ENCODE results near the gene GPR162.

The GPR162 gene

DNA sequence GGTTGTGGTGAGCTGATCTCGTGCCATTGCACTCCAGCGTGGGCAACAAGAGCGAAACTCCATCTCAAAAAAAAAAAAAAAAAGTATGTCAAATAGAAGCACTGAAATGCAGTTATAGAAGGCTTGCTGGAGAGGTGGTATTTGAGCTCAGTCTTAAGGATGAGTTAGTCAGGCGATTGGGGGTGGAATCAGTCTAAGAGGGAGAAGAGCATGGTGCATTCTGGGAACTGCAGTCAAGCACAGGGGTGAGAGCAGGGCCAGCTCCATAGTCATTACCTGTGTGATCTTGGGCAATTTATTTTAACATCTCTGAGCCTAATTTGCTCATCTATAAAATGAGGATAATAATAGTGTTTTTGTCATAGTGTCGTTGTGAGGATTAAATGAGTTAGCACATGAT, 13.3 kb downstream of the GPR162 start:
- no peak for DNase-seq
- Mint-ChIP-seq H3K27ac (peak overlapping the region in 1 of 2 donors; percentile 8), H3K4me1 (peaks cover 14% of the 10 kb centered on the region), H3K9me3 (no peaks in the 10 kb centered on the region), H3K27me3 (peaks cover 22% of the 10 kb centered on the region), H3K4me3 (no peak overlapping the region)
- no peak for ATAC-seq

DNA sequence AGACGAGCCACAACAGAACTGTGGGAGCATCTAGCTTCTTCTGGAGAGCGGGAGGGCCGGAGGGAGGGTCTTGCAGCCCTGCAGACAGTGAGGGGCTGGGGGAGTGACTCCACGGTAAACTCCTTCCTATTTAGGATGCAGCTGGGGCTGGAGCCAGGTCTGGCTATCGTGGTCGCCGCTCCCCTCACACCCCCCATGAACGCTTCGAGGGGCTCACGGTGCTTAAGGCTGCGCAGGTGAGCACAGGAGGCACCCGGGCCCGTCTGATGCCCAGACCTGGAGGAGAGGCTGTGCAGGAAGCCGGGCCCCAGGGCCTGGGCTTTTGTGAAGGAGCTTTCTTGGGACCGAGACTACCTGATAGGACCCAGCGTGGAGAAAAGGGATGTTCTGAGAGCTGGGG, 15.2 kb downstream of the GPR162 start:
- peaks cover 14% of the 10 kb centered on the region for H3K4me1 Mint-ChIP-seq
- no peak overlapping the region for H3K27ac Mint-ChIP-seq
- no peak for DNase-seq
- peaks cover 2% of the 10 kb centered on the region for H3K27me3 Mint-ChIP-seq
- ATAC-seq, result no peak
- no peaks in the 10 kb centered on the region for H3K9me3 Mint-ChIP-seq
- H3K4me3 Mint-ChIP-seq, result no peak overlapping the region

DNA sequence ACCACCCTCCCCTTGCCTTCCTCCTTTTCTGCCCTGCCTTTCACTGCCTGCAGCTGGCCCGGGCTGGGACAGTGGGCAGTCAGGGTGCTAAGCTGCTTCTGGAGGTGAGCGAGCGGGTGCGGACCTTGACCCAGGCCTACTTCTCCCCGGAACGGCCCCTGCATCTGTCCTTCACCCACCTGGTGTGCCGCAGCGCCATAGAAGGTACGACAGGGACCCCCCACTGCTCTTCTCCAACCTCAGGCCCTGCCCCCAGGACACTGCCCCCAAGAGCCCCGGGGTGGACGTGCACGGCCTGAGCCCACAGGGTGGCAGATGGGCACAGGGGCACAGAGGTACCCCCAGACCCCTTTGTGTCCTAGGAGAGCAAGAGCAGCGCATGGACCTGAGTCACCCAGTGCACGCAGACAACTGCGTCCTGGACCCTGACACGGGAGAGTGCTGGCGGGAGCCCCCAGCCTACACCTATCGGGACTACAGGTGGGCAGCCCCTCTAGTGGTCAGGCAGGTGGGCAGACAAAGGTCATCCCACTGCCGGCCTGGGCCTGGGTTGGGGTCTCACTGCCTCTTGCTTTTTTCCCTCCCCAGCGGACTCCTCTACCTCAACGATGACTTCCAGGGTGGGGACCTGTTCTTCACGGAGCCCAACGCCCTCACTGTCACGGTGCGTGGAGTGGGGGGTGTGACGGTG, 15.9 kb downstream of the GPR162 start:
- H3K4me1 Mint-ChIP-seq, result peaks cover 14% of the 10 kb centered on the region
- no peak for ATAC-seq
- H3K4me3 Mint-ChIP-seq, result no peak overlapping the region

DNA sequence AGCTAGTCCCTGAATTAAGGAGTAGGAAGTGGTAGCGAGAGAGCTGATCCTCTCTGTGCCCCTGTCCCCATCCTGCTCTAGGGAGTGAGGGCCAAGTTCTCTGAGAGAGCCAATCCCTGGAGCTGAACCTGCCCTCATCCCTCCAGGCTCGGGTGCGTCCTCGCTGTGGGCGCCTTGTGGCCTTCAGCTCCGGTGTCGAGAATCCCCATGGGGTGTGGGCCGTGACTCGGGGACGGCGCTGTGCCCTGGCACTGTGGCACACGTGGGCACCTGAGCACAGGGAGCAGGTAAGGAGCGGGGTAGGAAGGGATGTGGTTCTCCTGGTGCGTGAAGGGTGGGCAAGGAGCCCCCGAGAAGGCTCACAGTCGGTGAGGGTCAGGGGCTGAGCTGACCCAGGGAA, 17.2 kb downstream of the GPR162 start:
- ATAC-seq, result no peak
- Mint-ChIP-seq H3K9me3 (no peaks in the 10 kb centered on the region), H3K27ac (peak overlapping the region in 1 of 2 donors; percentile 92), H3K4me3 (no peak overlapping the region), H3K4me1 (peaks cover 14% of the 10 kb centered on the region), H3K27me3 (no peaks in the 10 kb centered on the region)
- no peak for DNase-seq

More for the DNA sequence above, 15.9 kb downstream of the GPR162 start:
- no peak overlapping the region for H3K27ac Mint-ChIP-seq
- H3K9me3 Mint-ChIP-seq, result no peaks in the 10 kb centered on the region
- no peaks in the 10 kb centered on the region for H3K27me3 Mint-ChIP-seq
- no peak for DNase-seq

DNA sequence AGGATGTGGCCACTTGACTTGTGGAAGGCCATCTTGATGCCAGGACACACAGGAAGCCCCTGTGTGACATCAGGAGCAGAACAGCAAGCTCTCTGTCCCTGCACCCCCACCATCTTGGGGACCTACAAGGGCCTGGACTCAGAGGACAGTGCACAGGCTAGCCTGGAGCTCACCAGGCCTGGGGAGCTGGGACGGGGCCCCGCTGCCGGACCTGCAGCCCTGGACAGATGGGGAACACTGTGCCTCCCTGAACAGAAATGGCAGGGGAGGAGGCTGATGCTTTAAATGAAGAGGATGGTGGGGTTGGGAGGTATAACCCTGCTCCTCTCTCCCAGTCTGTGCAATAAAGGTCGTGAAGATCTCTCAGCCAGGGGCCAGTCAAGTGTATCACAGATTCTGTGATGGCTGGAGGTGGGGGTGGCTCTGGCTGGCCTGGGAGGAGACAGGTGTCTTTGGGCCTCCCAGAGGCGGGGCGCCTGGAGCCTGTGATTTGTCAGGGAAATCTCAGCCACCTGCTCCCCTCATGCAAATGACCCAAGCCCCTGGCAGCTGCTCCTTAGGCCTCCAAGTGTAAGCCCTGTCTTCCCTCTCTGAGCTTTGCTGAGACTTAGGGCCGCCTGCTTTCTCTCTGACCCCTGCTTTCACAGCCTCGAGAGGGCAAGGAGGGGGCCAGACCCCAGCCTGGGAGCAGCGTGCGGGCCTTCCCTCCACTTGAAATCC, 18.0 kb downstream of the GPR162 start:
- H3K9me3 Mint-ChIP-seq, result no peaks in the 10 kb centered on the region
- no peak overlapping the region for H3K4me3 Mint-ChIP-seq
- no peak overlapping the region for H3K27ac Mint-ChIP-seq
- ATAC-seq (no peak), DNase-seq (no peak)
- H3K27me3 Mint-ChIP-seq, result no peaks in the 10 kb centered on the region
- H3K4me1 Mint-ChIP-seq, result peaks cover 9% of the 10 kb centered on the region

DNA sequence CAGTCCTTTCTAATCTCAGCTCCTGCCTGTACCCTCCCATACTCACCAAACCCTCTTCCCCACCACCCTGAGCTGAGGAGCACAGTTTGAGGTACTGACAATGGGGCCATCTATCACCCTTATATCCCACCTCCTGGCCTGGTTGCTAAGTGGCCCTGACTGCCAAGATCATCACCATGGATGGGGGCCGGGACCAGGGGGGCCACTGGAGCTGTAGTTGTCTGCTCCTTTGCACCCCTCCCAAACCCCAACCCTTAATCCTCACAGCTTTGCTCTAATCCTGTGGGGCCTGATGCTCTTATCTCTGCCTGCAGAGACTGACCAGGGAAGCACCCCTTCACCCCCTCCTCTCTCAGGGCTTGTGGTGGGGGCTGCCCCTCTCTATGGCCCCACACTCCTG, 18.7 kb downstream of the GPR162 start:
- Mint-ChIP-seq H3K4me3 (no peak overlapping the region), H3K27me3 (no peaks in the 10 kb centered on the region), H3K9me3 (no peaks in the 10 kb centered on the region), H3K4me1 (peaks cover 9% of the 10 kb centered on the region), H3K27ac (peak overlapping the region in 1 of 2 donors; percentile 89)
- DNase-seq (no peak), ATAC-seq (no peak)

DNA sequence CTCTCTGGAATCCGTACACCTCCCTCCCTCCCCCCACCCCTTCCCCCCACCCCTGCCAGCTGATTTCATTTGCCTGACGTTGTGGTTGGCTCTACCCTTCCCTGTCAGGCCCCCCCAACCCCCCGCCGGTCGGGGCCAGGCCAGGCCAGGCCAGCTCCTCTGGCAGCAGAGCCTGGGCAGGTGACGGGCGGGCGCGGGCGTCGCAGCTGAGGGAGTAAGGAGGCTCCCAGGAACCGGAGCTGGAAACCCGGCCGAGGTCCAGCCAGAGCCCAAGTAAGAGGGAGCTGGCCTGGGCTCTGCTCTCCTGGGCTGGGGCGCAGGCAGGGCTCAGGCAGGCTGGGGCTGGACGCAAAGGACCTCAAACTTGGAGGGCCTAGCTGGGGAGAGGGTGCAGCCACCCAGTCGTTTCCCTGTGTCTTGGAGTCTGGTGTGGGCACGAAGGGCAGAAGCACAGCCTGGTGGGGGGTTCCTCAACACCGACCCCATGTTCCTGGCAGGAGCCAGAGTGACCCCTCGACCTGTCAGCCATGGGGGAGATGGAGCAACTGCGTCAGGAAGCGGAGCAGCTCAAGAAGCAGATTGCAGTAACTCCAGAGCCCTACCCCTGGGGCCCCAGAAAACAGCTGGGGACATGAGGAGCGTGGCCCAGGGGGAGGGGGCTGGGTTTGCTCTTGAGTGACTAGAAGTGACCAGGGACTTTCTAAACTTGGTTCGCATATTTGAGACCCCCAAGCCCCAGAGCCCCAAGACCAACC, 19.3 kb downstream of the GPR162 start, which contains the start of gene GNB3:
TSS of gene GNB3 (plus strand) at position 165 of the 755 bp plus-strand sequence. CDS start at position 528, 363 bp downstream.
- H3K9me3 Mint-ChIP-seq, result no peaks in the 10 kb centered on the region
- H3K4me1 Mint-ChIP-seq, result peaks cover 3% of the 10 kb centered on the region
- no peaks in the 10 kb centered on the region for H3K27me3 Mint-ChIP-seq
- H3K27ac Mint-ChIP-seq, result peak within 1 kb of the TSS in 1 of 2 donors; percentile 89
- ATAC-seq (no peak), DNase-seq (no peak)
- H3K4me3 Mint-ChIP-seq, result no peak within 1 kb of the TSS

DNA sequence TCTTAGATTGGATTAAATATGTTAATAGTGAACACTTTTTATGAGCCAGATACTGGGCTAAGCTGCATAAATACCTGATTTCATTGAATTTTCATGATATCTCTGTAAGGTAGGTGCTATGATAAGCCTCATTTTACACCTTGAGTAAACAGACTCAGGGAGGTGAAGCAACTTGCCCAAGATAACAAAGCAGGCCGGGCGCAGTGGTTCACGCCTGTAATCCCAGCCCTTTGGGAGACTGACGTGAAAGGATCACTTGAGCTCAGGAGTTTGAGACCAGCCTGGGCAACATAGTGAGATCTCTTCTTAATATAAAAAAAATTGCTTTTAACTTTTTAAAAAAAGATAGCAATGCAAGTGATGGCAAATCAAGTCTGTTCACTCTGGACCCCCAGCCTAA, 20.5 kb downstream of the GPR162 start:
- no peaks in the 10 kb centered on the region for H3K4me1 Mint-ChIP-seq
- no peak overlapping the region for H3K27ac Mint-ChIP-seq
- no peak for ATAC-seq
- no peaks in the 10 kb centered on the region for H3K9me3 Mint-ChIP-seq
- H3K4me3 Mint-ChIP-seq, result no peak overlapping the region
- no peak for DNase-seq
- no peaks in the 10 kb centered on the region for H3K27me3 Mint-ChIP-seq

DNA sequence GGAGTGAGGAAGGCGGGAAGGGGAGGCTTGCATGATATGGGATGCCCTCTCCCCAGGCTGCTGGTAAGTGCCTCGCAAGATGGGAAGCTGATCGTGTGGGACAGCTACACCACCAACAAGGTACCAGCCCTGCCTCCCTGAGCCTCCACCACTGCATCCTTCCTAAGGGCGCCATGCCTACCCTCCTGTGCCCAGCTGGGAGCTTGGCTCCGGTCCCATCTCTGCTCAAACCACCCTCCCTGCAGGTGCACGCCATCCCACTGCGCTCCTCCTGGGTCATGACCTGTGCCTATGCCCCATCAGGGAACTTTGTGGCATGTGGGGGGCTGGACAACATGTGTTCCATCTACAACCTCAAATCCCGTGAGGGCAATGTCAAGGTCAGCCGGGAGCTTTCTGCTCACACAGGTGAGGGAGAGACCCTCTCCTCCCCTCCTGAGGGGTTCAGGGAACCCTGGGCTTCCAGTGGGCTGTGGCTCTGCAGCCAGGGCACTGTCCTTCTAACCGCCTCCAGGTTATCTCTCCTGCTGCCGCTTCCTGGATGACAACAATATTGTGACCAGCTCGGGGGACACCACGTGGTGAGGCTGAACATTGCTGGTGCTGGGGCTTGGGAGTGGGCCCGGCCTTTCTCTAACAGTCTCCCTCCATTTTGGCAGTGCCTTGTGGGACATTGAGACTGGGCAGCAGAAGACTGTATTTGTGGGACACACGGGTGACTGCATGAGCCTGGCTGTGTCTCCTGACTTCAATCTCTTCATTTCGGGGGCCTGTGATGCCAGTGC, 21.7 kb downstream of the GPR162 start:
- ATAC-seq (peak; percentile 33), DNase-seq (no peak)
- Mint-ChIP-seq H3K4me3 (no peak overlapping the region), H3K27me3 (no peaks in the 10 kb centered on the region), H3K9me3 (no peaks in the 10 kb centered on the region), H3K27ac (no peak overlapping the region), H3K4me1 (no peaks in the 10 kb centered on the region)

DNA sequence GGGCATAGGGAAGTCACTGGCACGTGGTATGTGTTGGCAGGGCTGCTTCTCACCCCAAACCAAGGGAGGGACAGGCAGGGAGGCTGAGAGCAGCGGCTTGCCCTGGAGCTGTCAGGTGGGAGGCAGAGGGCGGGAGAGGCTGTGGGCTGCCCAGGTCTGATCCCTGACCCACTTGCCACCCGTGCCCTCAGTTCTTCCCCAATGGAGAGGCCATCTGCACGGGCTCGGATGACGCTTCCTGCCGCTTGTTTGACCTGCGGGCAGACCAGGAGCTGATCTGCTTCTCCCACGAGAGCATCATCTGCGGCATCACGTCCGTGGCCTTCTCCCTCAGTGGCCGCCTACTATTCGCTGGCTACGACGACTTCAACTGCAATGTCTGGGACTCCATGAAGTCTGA, 23.8 kb downstream of the GPR162 start:
- Mint-ChIP-seq H3K27ac (no peak overlapping the region), H3K4me1 (peaks cover 16% of the 10 kb centered on the region), H3K9me3 (no peaks in the 10 kb centered on the region), H3K27me3 (no peaks in the 10 kb centered on the region), H3K4me3 (no peak overlapping the region)
- DNase-seq, result no peak
- no peak for ATAC-seq

DNA sequence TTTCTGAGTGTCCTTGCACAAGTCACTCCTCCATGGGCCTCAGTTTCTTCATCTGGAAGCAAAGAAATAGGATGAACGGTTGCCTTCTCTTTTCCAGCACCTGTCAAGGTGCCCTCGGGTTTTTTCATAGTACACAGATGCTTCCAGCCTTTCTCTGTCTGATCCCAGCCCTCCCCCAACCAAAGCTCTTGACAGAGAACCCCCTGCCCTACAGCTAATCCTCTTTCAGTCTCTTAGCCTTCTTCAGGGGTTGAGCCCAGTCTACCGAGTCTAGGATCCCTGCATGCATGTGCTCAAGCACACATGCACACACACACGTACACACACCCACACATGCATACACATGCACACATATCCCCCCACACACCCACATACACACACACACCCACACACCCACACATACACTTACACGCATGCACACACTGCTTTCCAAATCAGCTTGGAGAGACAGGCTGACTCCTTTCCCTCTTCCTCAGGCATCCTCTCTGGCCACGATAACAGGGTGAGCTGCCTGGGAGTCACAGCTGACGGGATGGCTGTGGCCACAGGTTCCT, 24.8 kb downstream of the GPR162 start:
- Mint-ChIP-seq H3K4me1 (peaks cover 18% of the 10 kb centered on the region), H3K4me3 (no peak overlapping the region), H3K27me3 (no peaks in the 10 kb centered on the region), H3K9me3 (no peaks in the 10 kb centered on the region), H3K27ac (no peak overlapping the region)
- ATAC-seq, result no peak
- no peak for DNase-seq

DNA sequence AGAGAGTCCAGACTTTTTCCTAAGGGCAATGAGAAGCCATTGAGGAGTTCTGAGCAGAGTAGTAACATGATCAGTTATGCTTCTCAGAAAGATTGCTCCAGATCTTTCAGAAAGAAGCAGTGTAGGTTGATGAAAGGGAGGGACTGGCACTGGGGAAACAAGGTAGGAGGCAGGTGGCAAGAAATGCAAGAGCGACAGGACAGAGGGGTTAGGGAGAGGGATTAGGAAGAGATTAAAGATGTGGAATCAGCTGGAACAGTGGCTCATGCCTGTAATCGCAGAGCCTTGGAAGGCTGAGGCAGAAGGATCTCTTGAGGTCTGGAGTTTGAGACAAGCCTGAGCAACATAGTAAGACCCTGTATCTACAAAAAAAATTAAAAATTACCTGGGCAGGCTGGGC, 26.1 kb downstream of the GPR162 start:
- Mint-ChIP-seq H3K27ac (no peak overlapping the region), H3K4me3 (no peak overlapping the region), H3K9me3 (no peaks in the 10 kb centered on the region), H3K27me3 (no peaks in the 10 kb centered on the region), H3K4me1 (peaks cover 19% of the 10 kb centered on the region)
- DNase-seq (no peak), ATAC-seq (no peak)

DNA sequence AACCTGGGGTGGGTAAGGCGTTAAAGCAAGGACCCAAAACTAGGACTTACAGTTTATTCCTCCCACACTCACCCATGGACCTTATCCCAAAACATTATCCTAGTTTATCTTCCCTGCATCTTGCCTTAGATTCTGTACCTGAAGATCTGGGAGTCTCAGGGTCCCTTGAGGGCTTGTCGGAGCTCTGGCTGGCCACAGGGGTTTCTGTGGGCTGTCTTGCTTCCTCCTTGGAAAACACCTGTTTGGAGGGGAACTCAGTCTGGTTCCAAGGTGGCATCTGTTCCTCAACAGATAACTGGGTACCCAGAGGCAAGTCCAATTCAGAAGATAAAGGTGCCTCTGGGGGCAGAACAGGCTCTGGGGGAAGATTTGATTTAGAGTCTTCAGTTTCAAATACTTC, 27.8 kb downstream of the GPR162 start:
- ATAC-seq (no peak), DNase-seq (no peak)
- Mint-ChIP-seq H3K27me3 (no peaks in the 10 kb centered on the region), H3K4me1 (peaks cover 37% of the 10 kb centered on the region), H3K9me3 (no peaks in the 10 kb centered on the region), H3K27ac (peak overlapping the region; percentile 5 to 89), H3K4me3 (peak overlapping the region; percentile 92 to 97)

DNA sequence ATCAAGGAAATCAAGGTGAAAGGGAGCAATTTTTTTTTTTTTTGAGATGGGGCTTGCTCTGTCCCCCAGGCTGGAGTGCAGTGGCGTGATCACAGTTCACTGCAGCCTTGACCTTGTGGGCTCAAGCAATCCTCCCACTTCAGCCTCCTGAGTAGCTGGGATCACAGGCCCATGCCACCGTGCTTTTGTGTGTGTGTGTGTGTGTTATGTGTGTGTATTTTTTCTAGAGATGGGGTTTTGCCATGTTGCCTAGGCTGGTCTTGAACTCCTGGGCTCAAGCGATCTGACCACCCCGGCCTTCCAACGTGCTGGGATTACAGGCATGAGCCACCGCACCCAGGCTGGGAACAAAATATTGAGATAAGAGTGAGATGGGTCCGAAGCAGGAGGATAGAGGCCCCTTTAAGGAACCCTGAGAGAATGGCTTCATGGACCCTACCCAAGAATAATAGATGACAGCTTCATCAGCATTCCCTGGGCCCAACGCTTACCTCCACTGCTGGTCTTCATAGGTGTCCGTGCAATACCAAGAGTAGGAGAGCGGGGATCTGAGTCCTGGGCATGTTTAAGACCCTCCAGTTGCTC, 28.4 kb downstream of the GPR162 start:
- Mint-ChIP-seq H3K4me1 (peaks cover 38% of the 10 kb centered on the region), H3K4me3 (peak overlapping the region; percentile 92 to 97)

DNA sequence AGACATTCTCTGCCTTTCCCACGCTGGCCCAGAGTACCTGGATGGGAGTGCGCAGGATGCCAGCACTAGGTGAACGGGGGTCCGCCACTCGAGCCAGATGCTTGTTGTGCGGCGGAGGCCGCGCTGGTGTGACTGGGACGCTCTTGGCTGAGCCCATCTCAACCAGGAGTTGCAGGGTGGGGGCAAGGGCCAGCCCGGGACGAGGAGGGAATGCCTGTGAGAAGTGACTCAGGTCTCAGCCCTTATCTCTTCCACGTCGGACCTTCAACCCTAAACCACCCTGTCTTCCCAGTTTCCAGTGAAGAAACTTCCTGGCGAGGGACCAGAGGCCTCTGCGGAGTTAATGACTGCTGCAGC, 29.2 kb downstream of the GPR162 start:
- ATAC-seq (no peak), DNase-seq (no peak)
- no peaks in the 10 kb centered on the region for H3K27me3 Mint-ChIP-seq
- H3K4me3 Mint-ChIP-seq, result peak overlapping the region; percentile 92 to 97
- peaks cover 38% of the 10 kb centered on the region for H3K4me1 Mint-ChIP-seq
- H3K9me3 Mint-ChIP-seq, result no peaks in the 10 kb centered on the region
- peak overlapping the region; percentile 99 for H3K27ac Mint-ChIP-seq

More for the DNA sequence above, 28.4 kb downstream of the GPR162 start:
- H3K27me3 Mint-ChIP-seq, result no peaks in the 10 kb centered on the region
- H3K9me3 Mint-ChIP-seq, result no peaks in the 10 kb centered on the region
- DNase-seq (no peak), ATAC-seq (no peak)
- peak overlapping the region; percentile 89 to 93 for H3K27ac Mint-ChIP-seq

Measured in stimulated activated naive CD8-positive, alpha-beta T cell treated with anti-CD3 and anti-CD28 coated beads, Interleukin-15, amount 100 ng/mL, for 72 hours (primary cell).